ENCODE measurements around the gene ITCH. TPM values are rescaled to one million over a fixed set of nuclear protein-coding genes. Genes with fewer than 3 reads are reported as not detected.
"Not testable (repeated sequence)": the region's sequence is repeated elsewhere in the genome, so short reads cannot be mapped to it uniquely, and the experiment has no call there.

The ITCH gene
- total RNA-seq, 4 donors from 2014 or later = 50.3 to 64.3 (median 52.8) TPM

DNA sequence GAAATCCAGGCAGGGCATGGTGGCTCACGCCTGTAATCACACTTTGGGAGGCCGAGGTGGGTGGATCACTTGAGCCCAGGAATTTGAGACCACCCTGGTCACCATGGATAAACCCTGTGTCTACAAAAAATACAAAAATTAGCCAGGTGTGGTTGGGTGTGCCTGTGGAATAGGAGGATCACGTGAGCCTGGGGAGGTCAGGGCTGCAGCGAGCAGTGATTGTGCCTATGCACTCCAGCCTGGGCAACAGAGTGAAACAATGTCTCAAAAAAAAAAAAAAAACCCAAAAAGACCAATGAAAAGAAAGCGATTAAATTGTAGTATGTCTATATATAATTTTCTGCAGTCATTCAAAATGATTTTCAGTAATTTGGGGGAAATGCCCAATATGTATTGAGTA lies 70.3 kb downstream of the ITCH start:
- no peak for DNase-seq (ENCODE audit: extremely low spot score)
- H3K9me3 ChIP-seq = no peaks in the 10 kb centered on the region
- 97% methylated on average over 5 of the region's 5 CpGs for WGBS
- TF ChIP-seq EP300 (IDR thresholded peaks at IDR 0.05) (no peak), POLR2A (IDR thresholded peaks at IDR 0.05; ENCODE audit: low read depth) (no peak), POLR2AphosphoS5 (IDR thresholded peaks at IDR 0.05) (no peak)
- TF ChIP-seq, protein P1, sequence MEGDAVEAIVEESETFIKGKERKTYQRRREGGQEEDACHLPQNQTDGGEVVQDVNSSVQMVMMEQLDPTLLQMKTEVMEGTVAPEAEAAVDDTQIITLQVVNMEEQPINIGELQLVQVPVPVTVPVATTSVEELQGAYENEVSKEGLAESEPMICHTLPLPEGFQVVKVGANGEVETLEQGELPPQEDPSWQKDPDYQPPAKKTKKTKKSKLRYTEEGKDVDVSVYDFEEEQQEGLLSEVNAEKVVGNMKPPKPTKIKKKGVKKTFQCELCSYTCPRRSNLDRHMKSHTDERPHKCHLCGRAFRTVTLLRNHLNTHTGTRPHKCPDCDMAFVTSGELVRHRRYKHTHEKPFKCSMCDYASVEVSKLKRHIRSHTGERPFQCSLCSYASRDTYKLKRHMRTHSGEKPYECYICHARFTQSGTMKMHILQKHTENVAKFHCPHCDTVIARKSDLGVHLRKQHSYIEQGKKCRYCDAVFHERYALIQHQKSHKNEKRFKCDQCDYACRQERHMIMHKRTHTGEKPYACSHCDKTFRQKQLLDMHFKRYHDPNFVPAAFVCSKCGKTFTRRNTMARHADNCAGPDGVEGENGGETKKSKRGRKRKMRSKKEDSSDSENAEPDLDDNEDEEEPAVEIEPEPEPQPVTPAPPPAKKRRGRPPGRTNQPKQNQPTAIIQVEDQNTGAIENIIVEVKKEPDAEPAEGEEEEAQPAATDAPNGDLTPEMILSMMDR (IDR thresholded peaks at IDR 0.05) = no peak
- no peaks in the 10 kb centered on the region for H3K27me3 ChIP-seq
- no peak overlapping the region for H3K4me3 ChIP-seq
- intact Hi-C loops (cut with DNase I) = no loop called here
- H3K4me1 ChIP-seq = peaks cover 0 to 17% (median 8%) of the 10 kb centered on the region in 4 donors
- H3K36me3 ChIP-seq = peaks cover 7 to 51% (median 23%) of the 10 kb centered on the region in 4 donors
- no peak overlapping the region for H3K27ac ChIP-seq (replicated peaks in 1 of 4)

DNA sequence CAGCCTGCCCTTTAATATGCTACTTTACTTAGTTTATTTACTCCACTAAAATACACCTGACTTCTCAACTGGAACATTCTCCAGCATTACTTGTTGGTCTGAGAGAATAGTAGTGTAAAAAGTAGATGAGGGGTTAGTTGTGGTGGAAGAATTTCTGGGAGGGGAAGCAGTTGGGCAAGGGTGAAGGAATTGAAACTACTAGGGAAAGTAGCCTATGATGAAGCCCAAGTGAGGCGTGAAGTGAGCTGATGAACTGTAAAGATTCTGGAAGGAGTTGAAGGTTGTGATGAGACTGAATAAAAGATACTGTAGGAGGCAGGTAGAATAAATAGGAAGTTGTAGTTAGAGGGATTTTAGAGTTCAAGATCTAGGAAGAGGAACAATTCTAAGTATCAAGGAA lies 72.5 kb downstream of the ITCH start:
- Histone ChIP-seq H3K4me1 (peaks cover 0 to 17% (median 8%) of the 10 kb centered on the region in 4 donors), H3K36me3 (peaks cover 18 to 61% (median 34%) of the 10 kb centered on the region in 4 donors), H3K9me3 (no peaks in the 10 kb centered on the region), H3K27ac (replicated peaks in 1 of 4) (no peak overlapping the region), H3K4me3 (no peak overlapping the region), H3K27me3 (no peaks in the 10 kb centered on the region)
- intact Hi-C loops (cut with DNase I) = no loop called here
- TF ChIP-seq, protein P1 (IDR thresholded peaks at IDR 0.05) = no peak
- TF ChIP-seq POLR2A (IDR thresholded peaks at IDR 0.05; ENCODE audit: low read depth) (no peak), EP300 (IDR thresholded peaks at IDR 0.05) (no peak), POLR2AphosphoS5 (IDR thresholded peaks at IDR 0.05) (no peak)
- 91% methylated on average over 1 of the region's 1 CpG for WGBS
- no peak for DNase-seq (ENCODE audit: extremely low spot score)

DNA sequence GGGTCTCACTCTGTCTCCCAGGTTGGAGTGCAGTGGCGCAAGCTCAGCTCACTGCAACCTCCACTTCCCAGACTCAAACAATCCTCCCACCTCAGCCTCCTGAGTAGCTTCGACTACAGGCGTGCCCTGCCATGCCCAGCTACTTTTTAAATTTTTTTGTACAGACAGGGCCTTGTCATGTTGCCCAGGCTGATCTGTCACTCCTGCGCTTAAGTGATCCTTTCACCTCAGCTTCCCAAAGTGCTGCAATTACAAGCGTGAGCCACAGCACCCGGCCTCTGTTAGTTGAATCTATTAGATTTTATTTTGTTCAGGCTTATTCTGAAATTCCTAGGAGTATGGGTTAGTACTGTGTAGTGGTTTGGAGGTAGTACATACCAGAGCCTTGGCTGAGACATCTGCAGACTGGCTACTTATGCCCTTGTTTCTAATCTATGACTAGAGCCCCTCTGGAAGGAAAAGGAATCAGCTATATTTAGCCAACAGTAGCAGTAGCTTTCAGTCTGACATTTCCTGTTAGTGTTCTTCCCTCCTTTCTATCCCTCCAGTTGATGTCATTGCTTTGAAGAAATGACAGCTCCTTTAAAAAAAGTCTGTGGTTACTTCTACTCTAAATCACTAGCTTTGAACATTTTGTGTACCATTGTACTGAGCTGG lies 74.4 kb downstream of the ITCH start:
- WGBS = 72% methylated on average over 6 of the region's 6 CpGs
- no peak for TF ChIP-seq EP300 (IDR thresholded peaks at IDR 0.05)
- TF ChIP-seq POLR2A (IDR thresholded peaks at IDR 0.05; ENCODE audit: low read depth) = no peak
- Histone ChIP-seq H3K27ac (replicated peaks in 1 of 4) (no peak overlapping the region), H3K4me3 (no peak overlapping the region), H3K27me3 (no peaks in the 10 kb centered on the region), H3K4me1 (peaks cover 0 to 17% (median 8%) of the 10 kb centered on the region in 4 donors), H3K36me3 (peaks cover 35 to 71% (median 49%) of the 10 kb centered on the region in 4 donors), H3K9me3 (no peaks in the 10 kb centered on the region)
- DNase-seq (ENCODE audit: extremely low spot score) = no peak
- intact Hi-C loops (cut with DNase I) = no loop called here

DNA sequence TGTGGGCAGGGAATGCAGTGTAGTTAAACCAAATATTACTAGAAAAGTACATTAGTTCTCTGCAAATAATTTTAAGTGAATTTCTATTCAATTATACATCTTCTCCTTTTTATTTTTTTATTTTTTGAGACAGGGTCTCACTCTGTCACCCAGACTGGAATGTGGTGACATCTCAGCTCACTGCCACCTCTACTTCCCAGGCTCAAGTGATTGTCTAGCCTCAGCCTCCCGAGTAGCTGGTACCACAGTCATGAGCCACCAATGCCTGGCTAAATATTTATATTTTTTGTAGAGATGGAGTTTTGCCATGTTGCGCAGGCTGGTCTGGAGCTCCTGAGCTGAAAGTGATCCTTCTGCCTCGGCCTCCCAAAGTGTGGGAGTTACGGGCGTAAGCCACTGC lies 76.1 kb downstream of the ITCH start:
- DNase-seq (ENCODE audit: extremely low spot score) = no peak
- no peak overlapping the region for H3K27ac ChIP-seq (replicated peaks in 1 of 4)

DNA sequence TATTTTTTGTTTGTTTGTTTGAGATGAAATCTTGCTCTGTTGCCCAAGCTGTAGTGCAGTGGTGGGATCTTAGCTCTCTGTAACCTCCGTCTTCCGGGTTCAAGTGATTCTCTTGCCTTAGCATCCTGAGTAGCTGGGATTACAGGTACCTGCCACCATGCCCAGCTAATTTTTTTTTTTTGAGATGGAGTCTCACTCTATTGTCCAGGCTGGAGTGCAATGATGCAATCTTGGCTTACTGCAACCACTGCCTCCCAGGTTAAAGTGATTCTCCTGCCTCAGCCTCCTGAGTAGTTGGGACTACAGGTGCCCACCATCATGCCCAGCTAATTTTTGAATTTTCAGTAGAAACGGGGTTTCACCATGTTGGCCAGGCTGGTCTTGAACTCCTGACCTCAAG lies 78.3 kb downstream of the ITCH start:
- peaks cover 61 to 100% (median 80%) of the 10 kb centered on the region in 4 donors for H3K36me3 ChIP-seq
- WGBS = 97% methylated on average over 3 of the region's 3 CpGs
- DNase-seq (ENCODE audit: extremely low spot score); intact Hi-C loops (cut with DNase I); H3K4me3 ChIP-seq; H3K9me3 ChIP-seq; H3K4me1 ChIP-seq; H3K27me3 ChIP-seq; H3K27ac ChIP-seq (replicated peaks in 1 of 4): not testable (repeated sequence)

More for the DNA sequence above, 76.1 kb downstream of the ITCH start:
- H3K4me3 ChIP-seq = no peak overlapping the region
- WGBS = 92% methylated on average over 5 of the region's 5 CpGs
- intact Hi-C loops (cut with DNase I) = no loop called here
- TF ChIP-seq POLR2A (IDR thresholded peaks at IDR 0.05; ENCODE audit: low read depth) (no peak), POLR2AphosphoS5 (IDR thresholded peaks at IDR 0.05) (no peak), EP300 (IDR thresholded peaks at IDR 0.05) (no peak)
- TF ChIP-seq, protein P1 (IDR thresholded peaks at IDR 0.05) = no peak
- peaks cover 40 to 78% (median 60%) of the 10 kb centered on the region in 4 donors for H3K36me3 ChIP-seq
- H3K27me3 ChIP-seq = no peaks in the 10 kb centered on the region
- H3K9me3 ChIP-seq = no peaks in the 10 kb centered on the region
- peaks cover 0 to 17% (median 8%) of the 10 kb centered on the region in 4 donors for H3K4me1 ChIP-seq

DNA sequence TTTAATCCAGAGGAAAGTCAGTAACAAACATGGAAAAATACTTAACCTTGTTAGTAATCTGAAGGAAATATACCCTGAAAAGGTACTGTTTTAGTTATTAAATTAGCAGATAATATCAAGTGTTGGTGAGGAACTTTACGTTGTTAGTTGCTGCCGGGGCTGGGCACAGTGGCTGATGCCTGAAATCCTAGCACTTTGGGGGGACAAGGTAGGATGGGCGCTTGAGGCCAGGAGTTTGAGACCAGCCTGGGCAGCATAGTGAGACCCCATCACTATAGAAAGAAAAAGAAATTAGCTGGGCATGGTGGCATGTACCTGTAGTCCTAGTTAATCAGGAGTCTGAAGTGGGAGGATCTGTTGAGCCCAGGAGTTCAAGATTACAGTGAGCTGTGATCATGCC lies 80.5 kb downstream of the ITCH start:
- no peak overlapping the region for H3K4me3 ChIP-seq
- no peaks in the 10 kb centered on the region for H3K27me3 ChIP-seq
- H3K9me3 ChIP-seq = no peaks in the 10 kb centered on the region
- no peak for DNase-seq (ENCODE audit: extremely low spot score)
- H3K4me1 ChIP-seq = no peaks in the 10 kb centered on the region
- 97% methylated on average over 3 of the region's 3 CpGs for WGBS
- intact Hi-C loops (cut with DNase I) = no loop called here
- H3K27ac ChIP-seq (replicated peaks in 1 of 4) = no peak overlapping the region
- H3K36me3 ChIP-seq = peaks cover 63 to 98% (median 89%) of the 10 kb centered on the region in 4 donors
- TF ChIP-seq, protein P1 (IDR thresholded peaks at IDR 0.05) = no peak
- no peak for TF ChIP-seq POLR2A (IDR thresholded peaks at IDR 0.05; ENCODE audit: low read depth)
- TF ChIP-seq POLR2AphosphoS5 (IDR thresholded peaks at IDR 0.05) = no peak
- no peak for TF ChIP-seq EP300 (IDR thresholded peaks at IDR 0.05)
